Measurements from ENCODE around the gene MAB21L3.
"Not testable (repeated sequence)": the region's sequence is repeated elsewhere in the genome, so short reads cannot be mapped to it uniquely, and the experiment has no call there.

Gene MAB21L3

DNA sequence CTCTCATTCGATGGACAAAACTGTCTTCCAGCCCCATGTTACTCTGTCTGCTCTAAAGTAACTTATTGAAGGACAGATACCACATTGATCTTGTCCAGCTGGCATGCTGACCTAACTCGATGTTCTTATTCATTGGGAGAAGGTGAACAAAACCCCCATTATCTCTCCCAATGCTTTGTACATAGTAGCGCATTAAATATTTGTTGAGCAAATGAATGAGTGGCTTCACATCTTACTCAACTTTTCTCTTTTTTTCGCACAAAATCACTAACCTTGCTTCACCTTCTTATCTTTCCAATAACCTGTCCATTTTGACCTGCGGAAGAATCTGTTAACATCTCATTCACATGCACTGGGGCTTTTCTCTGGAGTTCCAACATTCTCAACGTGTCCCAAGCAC is 18.3 kb downstream of the MAB21L3 start:
- H3K9ac ChIP-seq (ENCODE audit: low read depth, low read length): no peak overlapping the region
- H3K9me3 ChIP-seq (ENCODE audit: control insufficient read depth, insufficient read depth, low read length): no peaks in the 10 kb centered on the region
- H3K36me3 ChIP-seq (ENCODE audit: control insufficient read depth, insufficient read depth, low read length): no peaks in the 10 kb centered on the region
- H3K4me3 ChIP-seq (ENCODE audit: low read depth, low read length): no peak overlapping the region
- no peaks in the 10 kb centered on the region for H3K27me3 ChIP-seq (ENCODE audit: control insufficient read depth, insufficient read depth, low read length)
- no peaks in the 10 kb centered on the region for H3K4me1 ChIP-seq (ENCODE audit: control insufficient read depth, insufficient read depth, low read length)

DNA sequence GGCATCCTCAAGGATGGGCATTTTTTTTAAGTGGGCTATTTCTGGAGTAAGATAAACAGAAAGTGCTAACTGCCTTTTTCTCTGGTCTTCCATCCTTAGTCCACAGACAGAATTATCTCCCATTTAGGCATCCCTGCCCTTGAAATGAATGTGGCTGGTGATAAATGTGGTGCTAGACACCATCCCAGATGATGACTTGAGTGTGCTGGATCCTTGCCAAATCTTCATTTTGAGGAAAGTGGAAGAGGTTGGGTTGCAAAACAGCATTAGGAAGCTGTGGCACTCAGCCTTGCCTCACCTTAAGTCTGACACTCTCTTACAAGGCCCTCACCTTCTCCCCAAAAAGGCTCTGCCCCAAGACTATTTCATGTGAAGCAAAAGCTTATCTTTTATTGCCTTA is 19.2 kb downstream of the MAB21L3 start:
- no peaks in the 10 kb centered on the region for H3K36me3 ChIP-seq (ENCODE audit: control insufficient read depth, insufficient read depth, low read length)
- no peak overlapping the region for H3K9ac ChIP-seq (ENCODE audit: low read depth, low read length)
- H3K4me1 ChIP-seq (ENCODE audit: control insufficient read depth, insufficient read depth, low read length): no peaks in the 10 kb centered on the region
- H3K9me3 ChIP-seq (ENCODE audit: control insufficient read depth, insufficient read depth, low read length): no peaks in the 10 kb centered on the region
- H3K4me3 ChIP-seq (ENCODE audit: low read depth, low read length): no peak overlapping the region
- H3K27me3 ChIP-seq (ENCODE audit: control insufficient read depth, insufficient read depth, low read length): no peaks in the 10 kb centered on the region

DNA sequence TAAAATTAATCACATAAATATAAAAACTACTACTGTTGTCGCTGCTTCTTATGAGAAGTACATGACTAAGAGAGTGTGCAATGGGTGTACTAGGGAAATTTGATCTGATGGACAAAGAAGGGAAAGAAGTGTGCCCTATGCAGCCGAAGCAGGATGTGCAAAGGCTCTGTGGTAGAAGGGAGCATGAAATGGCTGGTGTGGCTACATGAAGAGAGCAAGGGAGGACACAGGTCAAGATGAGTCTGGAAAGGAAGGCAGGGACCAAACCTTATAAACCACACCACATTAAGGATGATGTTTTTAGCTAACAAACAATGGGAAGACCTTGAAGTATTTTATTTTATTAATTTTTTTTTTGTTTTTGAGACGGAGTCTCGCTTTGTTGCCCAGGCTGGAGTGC is 20.0 kb downstream of the MAB21L3 start:
- Histone ChIP-seq H3K36me3 (ENCODE audit: control insufficient read depth, insufficient read depth, low read length) (no peaks in the 10 kb centered on the region), H3K27me3 (ENCODE audit: control insufficient read depth, insufficient read depth, low read length) (no peaks in the 10 kb centered on the region)

DNA sequence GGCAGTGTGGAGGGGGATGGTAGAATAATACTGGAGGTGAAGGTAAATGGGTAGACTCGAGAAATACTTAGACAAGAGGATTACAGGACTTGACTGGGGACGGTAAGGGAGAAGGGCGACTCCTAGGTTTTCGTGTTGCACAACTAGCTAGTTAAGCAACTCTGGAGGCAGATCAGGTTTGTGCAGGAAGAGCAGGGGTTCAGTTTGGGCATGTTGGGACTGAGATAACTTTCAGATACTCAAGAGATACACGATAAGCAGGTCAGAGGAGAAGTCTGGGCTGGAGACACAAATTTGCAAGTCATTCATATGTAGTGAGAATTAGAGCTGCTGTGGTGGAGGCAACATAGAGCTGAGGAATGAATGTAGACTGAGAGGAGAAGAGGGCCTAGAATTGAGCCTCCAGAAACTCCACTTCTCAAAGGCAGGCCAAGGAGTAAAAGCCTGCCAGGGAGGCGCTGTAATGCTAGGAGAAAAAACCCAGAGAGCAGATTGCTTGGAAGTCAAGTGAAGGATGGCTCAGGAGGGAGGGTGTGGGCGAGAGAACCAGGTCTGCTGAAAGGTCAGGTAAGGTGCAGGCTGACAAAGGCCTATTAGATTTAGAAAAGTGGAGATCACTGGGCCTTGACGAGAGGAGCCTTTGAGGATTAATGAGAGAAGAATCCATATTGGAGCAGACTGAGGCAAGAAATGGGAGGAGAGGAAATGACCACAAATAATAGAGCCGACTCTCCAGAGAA is 20.8 kb downstream of the MAB21L3 start:
- H3K27me3 ChIP-seq (ENCODE audit: control insufficient read depth, insufficient read depth, low read length): no peaks in the 10 kb centered on the region
- H3K4me1 ChIP-seq (ENCODE audit: control insufficient read depth, insufficient read depth, low read length): no peaks in the 10 kb centered on the region
- H3K9ac ChIP-seq (ENCODE audit: low read depth, low read length): no peak overlapping the region
- no peak overlapping the region for H3K4me3 ChIP-seq (ENCODE audit: low read depth, low read length)
- H3K36me3 ChIP-seq (ENCODE audit: control insufficient read depth, insufficient read depth, low read length): no peaks in the 10 kb centered on the region
- no peaks in the 10 kb centered on the region for H3K9me3 ChIP-seq (ENCODE audit: control insufficient read depth, insufficient read depth, low read length)

More for the DNA sequence above, 20.0 kb downstream of the MAB21L3 start:
- Histone ChIP-seq H3K4me3 (ENCODE audit: low read depth, low read length) (no peak overlapping the region), H3K9me3 (ENCODE audit: control insufficient read depth, insufficient read depth, low read length) (no peaks in the 10 kb centered on the region), H3K9ac (ENCODE audit: low read depth, low read length) (no peak overlapping the region), H3K4me1 (ENCODE audit: control insufficient read depth, insufficient read depth, low read length) (no peaks in the 10 kb centered on the region)

GRCh38 chr1:116133696-116134475 is 22.7 kb downstream of the MAB21L3 start:
- Histone ChIP-seq H3K27me3 (ENCODE audit: control insufficient read depth, insufficient read depth, low read length) (no peaks in the 10 kb centered on the region), H3K9ac (ENCODE audit: low read depth, low read length) (no peak overlapping the region), H3K4me3 (ENCODE audit: low read depth, low read length) (no peak overlapping the region), H3K36me3 (ENCODE audit: control insufficient read depth, insufficient read depth, low read length) (no peaks in the 10 kb centered on the region), H3K4me1 (ENCODE audit: control insufficient read depth, insufficient read depth, low read length) (no peaks in the 10 kb centered on the region), H3K9me3 (ENCODE audit: control insufficient read depth, insufficient read depth, low read length) (no peaks in the 10 kb centered on the region)

GRCh38 chr1:116134476-116134773 is 23.2 kb downstream of the MAB21L3 start:
- H3K9me3 ChIP-seq (ENCODE audit: control insufficient read depth, insufficient read depth, low read length): no peaks in the 10 kb centered on the region
- no peaks in the 10 kb centered on the region for H3K36me3 ChIP-seq (ENCODE audit: control insufficient read depth, insufficient read depth, low read length)
- H3K4me3 ChIP-seq (ENCODE audit: low read depth, low read length): no peak overlapping the region
- H3K9ac ChIP-seq (ENCODE audit: low read depth, low read length): no peak overlapping the region
- no peaks in the 10 kb centered on the region for H3K27me3 ChIP-seq (ENCODE audit: control insufficient read depth, insufficient read depth, low read length)
- no peaks in the 10 kb centered on the region for H3K4me1 ChIP-seq (ENCODE audit: control insufficient read depth, insufficient read depth, low read length)

GRCh38 chr1:116138277-116138792 is 27.1 kb downstream of the MAB21L3 start:
- Histone ChIP-seq H3K4me1 (ENCODE audit: control insufficient read depth, insufficient read depth, low read length) (no peaks in the 10 kb centered on the region), H3K36me3 (ENCODE audit: control insufficient read depth, insufficient read depth, low read length) (no peaks in the 10 kb centered on the region), H3K4me3 (ENCODE audit: low read depth, low read length) (no peak overlapping the region), H3K27me3 (ENCODE audit: control insufficient read depth, insufficient read depth, low read length) (no peaks in the 10 kb centered on the region), H3K9me3 (ENCODE audit: control insufficient read depth, insufficient read depth, low read length) (no peaks in the 10 kb centered on the region), H3K9ac (ENCODE audit: low read depth, low read length) (no peak overlapping the region)

DNA sequence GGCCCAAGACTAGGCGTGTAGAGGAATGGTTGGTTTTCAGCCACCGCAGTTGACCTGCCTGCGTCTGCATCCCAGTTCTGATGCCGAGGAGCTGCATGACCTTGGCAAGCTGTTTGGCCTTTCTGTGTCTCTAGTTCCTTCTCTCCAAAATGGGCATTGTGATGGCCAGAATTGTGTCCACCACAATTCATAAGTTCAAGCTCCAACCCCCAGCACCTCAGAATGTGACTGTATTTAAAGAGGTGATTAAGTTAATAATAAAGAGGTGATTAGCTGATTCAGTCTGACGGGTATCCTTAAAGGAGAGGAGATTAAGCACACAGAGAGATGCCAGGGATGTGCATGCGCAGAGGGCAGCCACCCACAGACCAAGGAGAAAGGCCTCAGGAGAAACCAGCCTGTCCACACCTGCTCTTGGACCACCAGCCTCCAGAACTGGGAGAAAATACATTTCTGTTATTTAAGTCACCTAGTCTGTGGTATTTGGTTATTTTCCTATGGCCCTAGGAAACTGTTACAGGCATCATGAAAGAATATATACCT is 28.5 kb downstream of the MAB21L3 start:
- no peak overlapping the region for H3K4me3 ChIP-seq (ENCODE audit: low read depth, low read length)

DNA sequence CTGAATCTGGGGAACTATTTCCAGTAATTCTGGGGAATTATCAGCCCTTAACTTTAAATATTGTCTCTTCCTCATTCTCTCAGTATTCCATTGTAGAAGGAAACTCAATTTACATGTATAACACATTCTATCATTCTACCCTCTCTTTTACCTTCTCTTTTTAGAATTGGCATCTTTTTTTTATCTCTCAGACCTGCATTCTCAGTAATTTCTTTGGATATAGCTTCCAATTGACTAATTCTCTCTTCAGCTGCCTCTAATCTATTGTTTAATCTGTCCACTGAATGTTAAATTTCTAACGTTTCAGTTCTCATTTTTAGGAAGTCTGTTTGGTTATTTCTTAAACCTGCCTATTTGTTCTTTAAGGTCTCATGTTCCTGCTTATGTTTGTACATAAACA is 33.0 kb downstream of the MAB21L3 start:
- Histone ChIP-seq H3K9ac (ENCODE audit: low read depth, low read length) (no peak overlapping the region), H3K4me3 (ENCODE audit: low read depth, low read length) (no peak overlapping the region), H3K36me3 (ENCODE audit: control insufficient read depth, insufficient read depth, low read length) (no peaks in the 10 kb centered on the region), H3K9me3 (ENCODE audit: control insufficient read depth, insufficient read depth, low read length) (no peaks in the 10 kb centered on the region), H3K4me1 (ENCODE audit: control insufficient read depth, insufficient read depth, low read length) (no peaks in the 10 kb centered on the region), H3K27me3 (ENCODE audit: control insufficient read depth, insufficient read depth, low read length) (no peaks in the 10 kb centered on the region)

More for the DNA sequence above, 28.5 kb downstream of the MAB21L3 start:
- no peak overlapping the region for H3K9ac ChIP-seq (ENCODE audit: low read depth, low read length)
- H3K9me3 ChIP-seq (ENCODE audit: control insufficient read depth, insufficient read depth, low read length): no peaks in the 10 kb centered on the region
- no peaks in the 10 kb centered on the region for H3K4me1 ChIP-seq (ENCODE audit: control insufficient read depth, insufficient read depth, low read length)
- no peaks in the 10 kb centered on the region for H3K27me3 ChIP-seq (ENCODE audit: control insufficient read depth, insufficient read depth, low read length)
- H3K36me3 ChIP-seq (ENCODE audit: control insufficient read depth, insufficient read depth, low read length): no peaks in the 10 kb centered on the region

DNA sequence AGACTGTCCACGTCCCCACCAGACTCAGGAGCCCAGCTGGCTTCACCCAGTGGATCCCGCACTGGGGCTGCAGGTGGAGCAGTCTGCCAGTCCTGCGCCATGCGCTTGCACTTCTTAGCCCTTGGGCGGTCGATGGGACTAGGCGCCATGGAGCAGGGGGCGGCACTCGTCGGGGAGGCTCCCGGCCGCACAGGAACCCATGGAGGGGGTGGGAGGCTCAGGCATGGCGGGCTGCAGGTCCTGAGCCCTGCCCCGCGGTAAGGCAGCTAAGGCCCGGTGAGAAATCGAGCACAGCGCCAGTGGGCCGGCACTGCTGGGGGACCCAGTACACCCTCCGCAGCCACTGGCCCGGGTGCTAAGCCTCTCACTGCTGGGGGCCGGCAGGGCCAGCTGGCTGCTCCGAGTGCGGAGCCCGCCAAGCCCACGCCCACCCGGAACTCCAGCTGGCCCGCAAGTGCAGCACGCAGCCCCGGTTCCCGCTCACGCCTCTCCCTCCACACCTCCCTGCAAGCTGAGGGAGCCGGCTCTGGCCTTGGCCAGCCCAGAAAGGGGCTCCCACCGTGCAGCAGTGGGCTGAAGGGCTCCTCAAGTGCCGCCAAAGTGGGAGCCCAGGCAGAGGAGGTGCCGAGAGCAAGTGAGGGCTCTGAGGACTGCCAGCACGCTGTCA is 35.4 kb downstream of the MAB21L3 start:
- not testable (repeated sequence) for H3K9me3 ChIP-seq (ENCODE audit: control insufficient read depth, insufficient read depth, low read length)

DNA sequence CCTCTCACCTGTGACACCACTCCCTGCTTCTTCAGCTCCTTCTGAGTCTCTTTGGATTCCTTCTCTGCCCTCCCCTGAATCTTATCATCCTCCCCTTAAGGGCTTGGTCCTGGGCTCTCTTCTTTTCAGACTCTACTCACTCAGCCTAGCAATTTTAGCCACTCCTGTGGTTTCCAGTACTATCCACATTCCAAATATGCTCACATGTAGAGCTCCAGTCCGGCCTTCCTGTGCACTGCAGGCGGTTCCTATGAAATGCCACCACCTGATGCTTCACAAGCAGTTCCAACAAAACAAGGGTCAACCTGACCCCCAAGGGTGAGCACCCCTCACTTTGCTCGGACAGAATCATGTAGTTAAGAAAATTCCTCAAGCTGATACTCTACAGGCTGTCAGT is 35.9 kb downstream of the MAB21L3 start:
- H3K36me3 ChIP-seq (ENCODE audit: control insufficient read depth, insufficient read depth, low read length): no peaks in the 10 kb centered on the region
- H3K27me3 ChIP-seq (ENCODE audit: control insufficient read depth, insufficient read depth, low read length): peaks cover 16% of the 10 kb centered on the region
- no peaks in the 10 kb centered on the region for H3K9me3 ChIP-seq (ENCODE audit: control insufficient read depth, insufficient read depth, low read length)
- no peak overlapping the region for H3K4me3 ChIP-seq (ENCODE audit: low read depth, low read length)
- no peak overlapping the region for H3K9ac ChIP-seq (ENCODE audit: low read depth, low read length)
- H3K4me1 ChIP-seq (ENCODE audit: control insufficient read depth, insufficient read depth, low read length): no peaks in the 10 kb centered on the region

More for the DNA sequence above, 35.4 kb downstream of the MAB21L3 start:
- not testable (repeated sequence) for H3K9ac ChIP-seq (ENCODE audit: low read depth, low read length); H3K36me3 ChIP-seq (ENCODE audit: control insufficient read depth, insufficient read depth, low read length); H3K4me3 ChIP-seq (ENCODE audit: low read depth, low read length); H3K4me1 ChIP-seq (ENCODE audit: control insufficient read depth, insufficient read depth, low read length)
- peaks cover 13% of the 10 kb centered on the region for H3K27me3 ChIP-seq (ENCODE audit: control insufficient read depth, insufficient read depth, low read length)
